Naive thymus-derived CD8-positive, alpha-beta T cell (primary cell): ENCODE measurements around the gene USP7. TPM values are rescaled to one million over a fixed set of nuclear protein-coding genes. Genes with fewer than 3 reads are reported as not detected.

Experiments
- ATAC-seq, 2 donors: fragments of 150-1000 bp; cut with Tn5 transposase in 1 of 2; sonication (Bioruptor Pico), chemical (Tn5 transposase) in 1 of 2; 1 replicate in 1 of 2; 2 replicates in 1 of 2; pipeline ENCODE4 v1.10.0; 2021; ENCODE audit warnings: mild to moderate bottlenecking in 2 of 2, moderate library complexity in 2 of 2
- POLR2A ChIA-PET: fragments of 350-600 bp; sonication (Branson Sonifier 250); formaldehyde crosslinking; loops from one replicate; lab custom pipeline; 2021; ENCODE audit warnings: antibody characterized with exemption; lab: Charles Lee
- DNase-seq, 10 donors: peaks; one replicate each; pipeline versions ENCODE4 v3.0.0 to v3.0.0-alpha.2; 2020 to 2022
- H3K27ac Mint-ChIP-seq, 10 donors: one replicate each; pipeline ENCODE4 v1.8.0; 2020 to 2022; ENCODE audit warnings: mild to moderate bottlenecking in 10 of 10, mixed read lengths in 10 of 10, moderate library complexity in 4 of 10, inconsistent platforms in 1 of 10
- H3K27me3 Mint-ChIP-seq, 5 donors: one replicate each; pipeline ENCODE4 v1.8.0; 2021 to 2022; ENCODE audit warnings: mixed read lengths in 5 of 5
- H3K36me3 Mint-ChIP-seq, 3 donors: one replicate each; pipeline ENCODE4 v1.8.0; 2020 to 2022; ENCODE audit warnings: mixed read lengths in 3 of 3, mild to moderate bottlenecking in 2 of 3, inconsistent platforms in 1 of 3
- H3K4me1 Mint-ChIP-seq, 4 donors: one replicate each; pipeline ENCODE4 v1.8.0; 2021 to 2022; ENCODE audit warnings: mixed read lengths in 4 of 4
- H3K4me3 Mint-ChIP-seq, 10 donors: one replicate each; pipeline ENCODE4 v1.8.0; 2020 to 2022; ENCODE audit warnings: mild to moderate bottlenecking in 10 of 10, mixed read lengths in 10 of 10, moderate library complexity in 6 of 10, inconsistent platforms in 1 of 10
- H3K9me3 Mint-ChIP-seq, 9 donors: one replicate each; pipeline ENCODE4 v1.8.0; 2020 to 2022; ENCODE audit warnings: mixed read lengths in 9 of 9, mild to moderate bottlenecking in 3 of 9, inconsistent platforms in 1 of 9, moderate library complexity in 1 of 9
- polyA plus RNA-seq, 3 donors: library from polyadenylated mRNA; unstranded; fragments of 300-500 nt; fragmentation: Illumina TruSeq; gene quantifications; one replicate each; pipeline ENCODE4 v1.2.3, GENCODE V29; 2021
- total RNA-seq, 8 experiments: library from RNA in 2 of 8; stranded (reverse) in 2 of 8; gene quantifications; one replicate each; pipeline ENCODE4 v1.2.3 and lab custom pipeline; 2021 to 2026

The USP7 gene
- total and polyA plus RNA-seq, 5 experiments from 2014 or later, result 6.4 to 207 (median 9.9) TPM

- no peak for DNase-seq
- H3K36me3 Mint-ChIP-seq, result peaks cover 0 to 96% (median 15%) of the 10 kb centered on the region in 3 donors
- no peaks in the 10 kb centered on the region for H3K9me3 Mint-ChIP-seq
- ATAC-seq, result no peak
- H3K27me3 Mint-ChIP-seq, result no peaks in the 10 kb centered on the region
- POLR2A ChIA-PET, result no interaction called here
- H3K27ac Mint-ChIP-seq, result peak overlapping the region in 1 of 10 donors; percentile 81
- H3K4me1 Mint-ChIP-seq, result peaks cover 16 to 40% (median 31%) of the 10 kb centered on the region in 4 donors
- no peak overlapping the region for H3K4me3 Mint-ChIP-seq
Measured at GRCh38 chr16:8916541-8917225, 47.0 kb downstream of the USP7 start.

GRCh38 chr16:8915722-8916301 is 47.9 kb downstream of the USP7 start:
- H3K36me3 Mint-ChIP-seq, result peaks cover 0 to 96% (median 10%) of the 10 kb centered on the region in 3 donors
- no peaks in the 10 kb centered on the region for H3K9me3 Mint-ChIP-seq
- no peak overlapping the region for H3K4me3 Mint-ChIP-seq
- no peaks in the 10 kb centered on the region for H3K27me3 Mint-ChIP-seq
- no peak for DNase-seq
- H3K4me1 Mint-ChIP-seq, result peaks cover 23 to 46% (median 39%) of the 10 kb centered on the region in 4 donors
- H3K27ac Mint-ChIP-seq, result peak overlapping the region in 4 of 10 donors; percentile 16 to 52 (median 42)
- ATAC-seq, result no peak
- POLR2A ChIA-PET, result no interaction called here

GRCh38 chr16:8914098-8914497 is 49.6 kb downstream of the USP7 start:
- H3K27ac Mint-ChIP-seq, result peak overlapping the region in 4 of 10 donors; percentile 29 to 57 (median 38)
- ATAC-seq, result no peak
- H3K4me3 Mint-ChIP-seq, result no peak overlapping the region
- H3K27me3 Mint-ChIP-seq, result no peaks in the 10 kb centered on the region
- no peaks in the 10 kb centered on the region for H3K9me3 Mint-ChIP-seq
- peaks cover 0 to 95% (median 12%) of the 10 kb centered on the region in 3 donors for H3K36me3 Mint-ChIP-seq
- POLR2A ChIA-PET, result no interaction called here
- DNase-seq, result no peak
- H3K4me1 Mint-ChIP-seq, result peaks cover 21 to 44% (median 38%) of the 10 kb centered on the region in 4 donors

DNA sequence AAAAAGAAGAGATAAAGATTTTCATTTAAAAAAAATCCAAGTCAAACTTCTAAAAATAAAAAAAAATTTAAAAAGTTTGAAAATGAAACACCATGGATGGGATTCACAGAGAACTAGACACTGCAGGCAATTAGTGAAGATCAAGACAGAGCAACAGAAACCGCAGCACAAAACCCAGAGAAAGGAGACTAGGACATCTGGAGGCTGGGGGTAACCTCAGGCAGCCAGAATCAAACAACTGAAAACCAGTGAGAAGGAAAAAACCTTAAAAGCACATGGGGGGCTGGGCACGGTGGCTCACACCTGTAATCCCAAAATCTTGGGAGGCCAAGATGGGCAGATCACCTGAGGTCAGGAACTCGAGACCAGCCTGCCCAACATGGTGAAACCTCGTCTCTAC is 50.9 kb downstream of the USP7 start:
- peaks cover 0 to 95% (median 12%) of the 10 kb centered on the region in 3 donors for H3K36me3 Mint-ChIP-seq

GRCh38 chr16:8910811-8911210 is 52.9 kb downstream of the USP7 start:
- Mint-ChIP-seq H3K4me3 (no peak overlapping the region), H3K36me3 (peaks cover 0 to 94% (median 8%) of the 10 kb centered on the region in 3 donors), H3K9me3 (no peaks in the 10 kb centered on the region), H3K27ac (peak overlapping the region in 4 of 10 donors; percentile 13 to 67 (median 40)), H3K4me1 (peaks cover 23 to 47% (median 36%) of the 10 kb centered on the region in 4 donors), H3K27me3 (no peaks in the 10 kb centered on the region)
- DNase-seq, result no peak
- no peak for ATAC-seq
- POLR2A ChIA-PET, result no interaction called here

More for the DNA sequence above, 50.9 kb downstream of the USP7 start:
- no peaks in the 10 kb centered on the region for H3K9me3 Mint-ChIP-seq
- peak overlapping the region in 5 of 10 donors; percentile 23 to 83 (median 53) for H3K27ac Mint-ChIP-seq
- H3K27me3 Mint-ChIP-seq, result no peaks in the 10 kb centered on the region
- H3K4me1 Mint-ChIP-seq, result peaks cover 23 to 49% (median 41%) of the 10 kb centered on the region in 4 donors
- no peak for ATAC-seq
- POLR2A ChIA-PET, result no interaction called here
- no peak overlapping the region for H3K4me3 Mint-ChIP-seq
- DNase-seq, result no peak

- Mint-ChIP-seq H3K9me3 (no peaks in the 10 kb centered on the region), H3K4me3 (peak overlapping the region in 1 of 10 donors; percentile 56), H3K27me3 (no peaks in the 10 kb centered on the region), H3K27ac (peak overlapping the region in 8 of 10 donors; percentile 11 to 83 (median 62)), H3K36me3 (peaks cover 0 to 94% (median 10%) of the 10 kb centered on the region in 3 donors), H3K4me1 (peaks cover 24 to 38% (median 28%) of the 10 kb centered on the region in 4 donors)
- ATAC-seq (peak; percentile 43 to 48), DNase-seq (no peak)
- POLR2A ChIA-PET, result no interaction called here
Measured at GRCh38 chr16:8908810-8909468, 54.8 kb downstream of the USP7 start.

DNA sequence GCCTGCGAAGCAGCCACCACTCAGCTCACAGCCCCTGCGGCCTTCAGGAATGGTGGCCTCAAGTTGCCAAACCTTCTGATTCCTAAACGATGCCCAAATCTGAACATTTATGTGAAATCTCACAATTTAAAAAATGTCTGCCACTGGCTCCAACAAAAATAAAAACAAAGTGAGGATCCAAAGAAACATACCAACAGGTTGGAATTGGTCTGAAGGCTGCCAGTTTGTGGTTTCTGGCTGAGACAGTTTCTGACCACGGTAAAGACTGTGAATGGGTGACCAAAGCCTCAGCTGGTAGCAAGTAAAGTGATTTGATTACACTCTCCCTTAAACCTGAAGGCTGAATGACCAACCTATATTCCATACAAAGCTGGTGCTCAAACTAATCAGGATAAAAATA is 56.6 kb downstream of the USP7 start:
- peaks cover 0 to 96% (median 16%) of the 10 kb centered on the region in 3 donors for H3K36me3 Mint-ChIP-seq
- peaks cover 19 to 32% (median 25%) of the 10 kb centered on the region in 4 donors for H3K4me1 Mint-ChIP-seq
- no peak for ATAC-seq
- H3K27me3 Mint-ChIP-seq, result no peaks in the 10 kb centered on the region
- no peak overlapping the region for H3K27ac Mint-ChIP-seq
- POLR2A ChIA-PET, result no interaction called here
- H3K4me3 Mint-ChIP-seq, result no peak overlapping the region
- DNase-seq, result no peak
- no peaks in the 10 kb centered on the region for H3K9me3 Mint-ChIP-seq

DNA sequence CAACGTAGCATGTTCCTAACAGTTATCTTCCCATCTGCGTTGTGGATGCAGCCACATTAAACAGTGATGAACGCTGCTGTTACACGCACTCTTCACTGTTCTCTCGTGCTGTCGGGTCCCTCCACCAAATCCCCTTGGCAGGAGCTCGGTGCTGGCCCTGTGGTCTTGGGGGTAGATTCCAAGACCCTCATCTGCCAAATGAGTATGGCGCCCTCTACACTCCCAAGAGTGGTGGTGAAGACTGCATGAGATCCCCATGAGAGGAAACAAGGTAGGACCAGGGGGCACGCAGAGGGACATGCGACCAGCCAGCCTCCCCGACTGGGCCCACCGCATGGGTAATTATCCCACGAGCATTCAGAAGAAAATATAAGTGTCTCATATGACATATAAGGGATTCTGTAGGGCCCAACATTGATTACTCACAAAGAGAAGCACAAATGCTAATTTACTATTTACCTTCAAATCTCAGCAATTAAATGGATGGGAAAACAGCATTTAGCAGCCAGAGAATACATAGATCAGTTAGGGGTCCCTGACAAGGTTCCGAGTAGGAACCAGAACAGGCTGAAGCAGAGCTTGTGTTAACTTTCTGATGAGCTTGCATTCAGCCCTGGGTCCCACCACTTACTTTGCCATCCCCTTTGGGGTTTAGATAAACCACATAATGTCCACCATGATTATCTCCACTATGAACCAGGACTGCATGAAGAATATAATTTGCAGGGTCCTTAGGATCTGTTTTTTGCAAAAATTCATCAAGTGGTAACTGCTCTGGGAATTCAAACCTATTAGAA is 57.7 kb downstream of the USP7 start:
- POLR2A ChIA-PET, result no interaction called here
- no peak overlapping the region for H3K4me3 Mint-ChIP-seq
- DNase-seq, result no peak
- peak overlapping the region in 4 of 10 donors; percentile 15 to 46 (median 42) for H3K27ac Mint-ChIP-seq
- ATAC-seq, result peak in 1 of 2 donors; percentile 41
- H3K36me3 Mint-ChIP-seq, result peaks cover 0 to 96% (median 26%) of the 10 kb centered on the region in 3 donors
- H3K4me1 Mint-ChIP-seq, result peaks cover 13 to 22% (median 19%) of the 10 kb centered on the region in 4 donors
- no peaks in the 10 kb centered on the region for H3K27me3 Mint-ChIP-seq
- no peaks in the 10 kb centered on the region for H3K9me3 Mint-ChIP-seq

- H3K27ac Mint-ChIP-seq, result peak overlapping the region in 1 of 10 donors; percentile 11
- ATAC-seq, result peak; percentile 52 to 73
Measured at GRCh38 chr16:8905168-8905762, 58.4 kb downstream of the USP7 start.

GRCh38 chr16:8904018-8904430 is 59.7 kb downstream of the USP7 start:
- H3K36me3 Mint-ChIP-seq, result peaks cover 0 to 97% (median 30%) of the 10 kb centered on the region in 3 donors
- H3K27me3 Mint-ChIP-seq, result no peaks in the 10 kb centered on the region
- H3K4me3 Mint-ChIP-seq, result no peak overlapping the region
- peaks cover 2 to 9% (median 7%) of the 10 kb centered on the region in 4 donors for H3K4me1 Mint-ChIP-seq
- H3K27ac Mint-ChIP-seq, result peak overlapping the region in 1 of 10 donors; percentile 53
- DNase-seq (no peak), ATAC-seq (no peak)
- H3K9me3 Mint-ChIP-seq, result no peaks in the 10 kb centered on the region
- POLR2A ChIA-PET, result no interaction called here

More at GRCh38 chr16:8905168-8905762, 58.4 kb downstream of the USP7 start:
- Mint-ChIP-seq H3K36me3 (peaks cover 0 to 96% (median 29%) of the 10 kb centered on the region in 3 donors), H3K9me3 (no peaks in the 10 kb centered on the region), H3K27me3 (no peaks in the 10 kb centered on the region), H3K4me1 (peaks cover 8 to 17% (median 12%) of the 10 kb centered on the region in 4 donors), H3K4me3 (peak overlapping the region in 1 of 10 donors; percentile 7)
- DNase-seq, result peak in 2 of 10 donors; percentile 19 to 27
- POLR2A ChIA-PET, result no interaction called here

DNA sequence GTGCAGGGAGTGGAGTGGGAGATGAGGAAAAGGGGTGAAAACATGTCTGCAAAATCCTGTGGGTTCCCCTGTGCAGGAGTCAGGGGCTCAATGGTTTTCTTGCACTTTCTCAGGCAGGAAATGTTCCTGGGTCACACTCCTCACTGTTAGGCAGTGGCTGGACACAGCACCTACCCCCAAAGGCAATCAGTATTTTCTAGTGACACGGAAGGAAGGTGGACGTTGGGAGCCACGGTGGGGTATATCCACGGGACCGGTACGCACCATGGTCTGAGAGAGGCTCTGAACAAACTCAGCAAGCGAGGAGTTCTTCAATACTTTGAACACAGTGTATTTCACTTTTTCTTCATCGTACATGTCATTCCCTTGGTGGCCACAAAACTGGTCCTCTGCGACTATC is 60.7 kb downstream of the USP7 start:
- Mint-ChIP-seq H3K4me1 (peaks cover 0 to 3% (median 0%) of the 10 kb centered on the region in 4 donors), H3K27me3 (no peaks in the 10 kb centered on the region), H3K4me3 (no peak overlapping the region), H3K9me3 (no peaks in the 10 kb centered on the region), H3K36me3 (peaks cover 0 to 97% (median 38%) of the 10 kb centered on the region in 3 donors), H3K27ac (peak overlapping the region in 1 of 10 donors; percentile 40)
- DNase-seq (no peak), ATAC-seq (no peak)
- POLR2A ChIA-PET, result no interaction called here
